Natural killer cell treated with Interleukin-12 subunit alpha and Interleukin-12 subunit beta and Interleukin-15 and Interleukin-18, amount 100 ng/mL, for 72 hours (primary cell): ENCODE data around the gene TSSK1B. TPM values are rescaled to one million over a fixed set of nuclear protein-coding genes. Genes with fewer than 3 reads are reported as not detected.
"Not testable (repeated sequence)": the region's sequence is repeated elsewhere in the genome, so short reads cannot be mapped to it uniquely, and the experiment has no call there.

Experiments
- ATAC-seq, 2 donors: fragments of 150-1000 bp; cut with Tn5 transposase in 1 of 2; sonication (Bioruptor Pico), chemical (Tn5 transposase) in 1 of 2; 2 replicates each; pipeline ENCODE4 v1.10.0; 2021
- DNase-seq: peaks from one replicate; pipeline ENCODE4 v3.0.0; 2022; ENCODE audit warnings: low spot score
- H3K27ac Mint-ChIP-seq, 2 donors: 1 replicate in 1 of 2; 2 replicates in 1 of 2; pipeline ENCODE4 v1.8.0; 2022; ENCODE audit warnings: mixed read lengths in 2 of 2, mild to moderate bottlenecking in 1 of 2, moderate library complexity in 1 of 2
- H3K27me3 Mint-ChIP-seq, 2 donors: 1 replicate in 1 of 2; 2 replicates in 1 of 2; pipeline ENCODE4 v1.8.0; 2022; ENCODE audit warnings: mixed read lengths in 2 of 2
- H3K36me3 Mint-ChIP-seq: one replicate; pipeline ENCODE4 v1.8.0; 2022; ENCODE audit warnings: mixed read lengths
- H3K4me1 Mint-ChIP-seq, 2 donors: 1 replicate in 1 of 2; 2 replicates in 1 of 2; pipeline ENCODE4 v1.8.0; 2022; ENCODE audit warnings: low read depth in 2 of 2, mixed read lengths in 2 of 2, mild to moderate bottlenecking in 1 of 2
- H3K4me3 Mint-ChIP-seq: one replicate; pipeline ENCODE4 v1.8.0; 2022; ENCODE audit warnings: mixed read lengths
- H3K9me3 Mint-ChIP-seq: 2 replicates; pipeline ENCODE4 v1.8.0; 2022; ENCODE audit warnings: mixed read lengths
- total RNA-seq, 2 donors: library from RNA; stranded (reverse); gene quantifications; one replicate each; pipeline ENCODE4 v1.2.3, GENCODE V29; 2022

Gene TSSK1B, protein sequence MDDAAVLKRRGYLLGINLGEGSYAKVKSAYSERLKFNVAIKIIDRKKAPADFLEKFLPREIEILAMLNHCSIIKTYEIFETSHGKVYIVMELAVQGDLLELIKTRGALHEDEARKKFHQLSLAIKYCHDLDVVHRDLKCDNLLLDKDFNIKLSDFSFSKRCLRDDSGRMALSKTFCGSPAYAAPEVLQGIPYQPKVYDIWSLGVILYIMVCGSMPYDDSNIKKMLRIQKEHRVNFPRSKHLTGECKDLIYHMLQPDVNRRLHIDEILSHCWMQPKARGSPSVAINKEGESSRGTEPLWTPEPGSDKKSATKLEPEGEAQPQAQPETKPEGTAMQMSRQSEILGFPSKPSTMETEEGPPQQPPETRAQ
- total RNA-seq, result not detected

DNA sequence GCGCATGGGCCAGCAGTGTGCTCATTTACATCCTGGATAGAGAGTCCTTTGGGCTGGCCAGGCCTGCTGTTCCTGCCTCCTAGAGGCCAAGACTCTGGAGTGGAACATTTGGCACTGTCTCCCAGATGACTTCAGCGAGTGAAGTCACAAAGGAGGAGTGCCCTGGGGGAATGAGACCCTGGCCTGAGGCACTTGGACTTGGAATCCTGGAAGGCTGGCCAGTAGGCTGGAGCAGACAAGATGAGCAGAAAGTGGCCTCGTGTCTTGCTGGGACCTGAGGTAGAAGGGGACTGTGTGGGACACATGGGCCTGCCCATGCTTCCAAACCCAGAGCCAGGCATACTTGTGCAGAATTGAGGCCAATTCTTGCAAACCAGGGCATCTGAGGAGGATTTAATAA, at the start of gene TSSK1B:
Gene TSSK1B (minus strand): TSS at position 101 of the 400 bp plus-strand sequence. CDS start 150 bp downstream, outside the sequence.
- H3K4me3 Mint-ChIP-seq, result no peak within 1 kb of the TSS
- H3K27ac Mint-ChIP-seq, result no peak within 1 kb of the TSS
- H3K36me3 Mint-ChIP-seq, result no peaks in the 10 kb centered on the region

DNA sequence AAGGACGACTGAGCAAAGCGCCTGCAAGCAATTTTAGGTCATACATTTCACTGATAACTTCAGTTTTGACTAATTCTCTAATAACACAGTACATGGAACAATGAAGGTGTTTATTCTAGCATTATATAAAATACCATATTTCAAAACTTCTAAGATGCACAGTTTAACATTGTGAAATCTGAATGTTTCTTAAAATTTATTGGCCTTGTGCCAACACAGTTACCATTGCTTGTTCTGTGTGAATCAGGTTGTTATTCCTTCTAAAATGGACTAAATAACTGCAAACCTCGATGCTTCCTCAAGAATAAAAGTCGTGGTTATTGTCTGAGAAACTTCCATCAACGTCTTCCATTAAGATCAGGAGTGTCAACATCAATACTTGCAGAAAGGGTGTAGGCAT, 45.5 kb upstream of the TSSK1B start:
- no peaks in the 10 kb centered on the region for H3K9me3 Mint-ChIP-seq
- DNase-seq (no peak), ATAC-seq (no peak)
- no peak overlapping the region for H3K4me3 Mint-ChIP-seq
- no peak overlapping the region for H3K27ac Mint-ChIP-seq
- no peaks in the 10 kb centered on the region for H3K4me1 Mint-ChIP-seq
- peaks cover 33 to 63% of the 10 kb centered on the region in 2 donors for H3K27me3 Mint-ChIP-seq
- no peaks in the 10 kb centered on the region for H3K36me3 Mint-ChIP-seq

More for the DNA sequence above, at the start of gene TSSK1B:
- H3K9me3 Mint-ChIP-seq, result no peaks in the 10 kb centered on the region
- ATAC-seq (no peak), DNase-seq (no peak)
- peaks cover under 1 to 6% of the 10 kb centered on the region in 2 donors for H3K27me3 Mint-ChIP-seq
- no peaks in the 10 kb centered on the region for H3K4me1 Mint-ChIP-seq

DNA sequence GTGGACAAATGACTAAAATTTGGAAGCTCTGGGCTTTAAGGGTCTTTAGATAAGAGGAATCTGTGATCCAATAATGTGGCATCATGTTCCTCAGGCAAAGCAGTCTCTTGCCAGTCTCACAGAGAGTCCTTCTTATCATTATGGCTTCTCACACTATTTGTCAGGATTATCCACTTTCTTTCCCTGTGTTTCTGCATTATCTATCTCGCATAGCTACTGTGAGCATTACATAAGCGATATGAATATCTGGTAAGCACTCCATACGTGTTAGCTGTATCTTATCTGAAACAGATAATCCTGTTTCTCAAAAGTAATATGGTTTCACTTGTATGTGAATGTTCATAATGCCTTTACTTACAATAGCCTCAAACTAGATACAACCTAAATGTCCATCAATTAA, 43.9 kb upstream of the TSSK1B start:
- DNase-seq (no peak), ATAC-seq (no peak)
- Mint-ChIP-seq H3K27ac (no peak overlapping the region), H3K27me3 (peaks cover 31 to 60% of the 10 kb centered on the region in 2 donors), H3K4me3 (no peak overlapping the region), H3K9me3 (no peaks in the 10 kb centered on the region), H3K4me1 (no peaks in the 10 kb centered on the region), H3K36me3 (no peaks in the 10 kb centered on the region)

DNA sequence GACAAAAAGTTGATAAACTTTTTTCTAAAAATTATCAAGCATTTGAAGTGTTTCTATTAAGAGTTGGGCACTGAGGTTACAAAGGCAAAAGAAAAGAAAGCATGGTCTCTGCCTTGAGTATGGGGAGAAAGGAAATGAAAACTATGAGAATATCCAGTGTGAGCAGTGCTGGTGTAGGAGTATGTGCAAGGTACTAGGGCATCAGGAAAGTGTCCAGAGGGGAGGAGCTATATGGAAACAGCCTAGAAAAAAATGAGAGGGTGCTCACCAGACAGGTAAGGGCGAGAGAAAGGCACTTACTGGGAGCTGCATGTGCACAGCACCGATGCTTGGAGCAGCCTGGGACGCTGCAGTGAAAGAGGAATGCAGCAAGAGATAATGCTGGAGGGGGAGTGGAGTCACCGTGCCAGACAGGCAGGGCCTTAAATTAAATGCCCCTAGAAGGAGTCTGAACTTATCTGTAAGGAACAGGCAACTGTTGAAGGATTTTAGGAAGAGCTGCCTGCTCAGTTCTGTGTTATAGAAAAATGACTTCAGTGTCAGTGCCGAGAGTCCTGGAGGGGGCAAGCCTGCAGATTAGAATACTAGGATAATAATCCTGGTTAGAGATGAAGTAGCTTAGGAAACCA, 39.4 kb upstream of the TSSK1B start:
- Mint-ChIP-seq H3K36me3 (no peaks in the 10 kb centered on the region), H3K9me3 (no peaks in the 10 kb centered on the region), H3K27me3 (peaks cover 30 to 56% of the 10 kb centered on the region in 2 donors), H3K27ac (no peak overlapping the region), H3K4me1 (no peaks in the 10 kb centered on the region), H3K4me3 (no peak overlapping the region)
- ATAC-seq (no peak), DNase-seq (no peak)

DNA sequence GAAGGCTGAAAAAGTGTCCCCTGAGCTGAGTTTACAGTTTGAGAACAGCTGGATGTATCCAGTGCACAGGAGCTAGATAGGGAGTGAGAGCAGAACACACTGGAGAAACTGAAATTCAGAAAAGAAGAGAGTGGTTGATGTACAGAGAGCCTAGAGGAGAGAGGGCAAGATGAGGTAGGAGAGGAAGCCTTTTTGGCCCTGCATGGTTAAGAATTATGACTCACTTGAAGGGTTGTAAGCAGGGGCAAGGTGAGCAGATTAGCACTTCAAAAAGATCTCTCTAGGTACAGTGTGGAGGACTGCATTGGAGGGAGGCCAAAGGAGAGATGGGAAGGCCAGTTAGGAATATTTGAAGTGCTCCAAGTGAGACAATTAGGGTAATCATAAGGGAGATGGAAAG, 28.2 kb upstream of the TSSK1B start:
- ATAC-seq (no peak), DNase-seq (no peak)
- Mint-ChIP-seq H3K4me1 (no peaks in the 10 kb centered on the region), H3K9me3 (no peaks in the 10 kb centered on the region), H3K27ac (no peak overlapping the region), H3K4me3 (no peak overlapping the region), H3K27me3 (peaks cover 13 to 21% of the 10 kb centered on the region in 2 donors), H3K36me3 (no peaks in the 10 kb centered on the region)

DNA sequence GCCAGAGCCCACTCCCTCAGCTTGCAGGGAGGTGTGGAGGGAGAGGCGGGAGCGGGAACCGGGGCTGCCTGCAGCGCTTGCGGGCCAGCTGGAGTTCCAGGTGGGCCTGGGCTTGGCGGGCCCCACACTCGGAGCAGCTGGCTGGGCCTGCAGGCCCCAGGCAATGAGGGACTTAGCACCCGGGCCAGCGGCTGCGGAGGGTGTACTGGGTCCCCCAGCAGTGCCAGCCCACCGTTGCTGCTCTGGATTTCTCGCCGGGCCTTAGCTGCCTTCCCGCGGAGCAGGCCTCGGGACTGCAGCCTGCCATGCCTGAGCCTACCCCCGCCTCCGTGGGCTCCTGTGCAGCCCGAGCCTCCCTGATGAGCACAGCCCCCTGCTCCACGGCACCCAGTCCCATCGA, 22.3 kb upstream of the TSSK1B start:
- not testable (repeated sequence) for H3K9me3 Mint-ChIP-seq, H3K36me3 Mint-ChIP-seq, DNase-seq, ATAC-seq, H3K4me3 Mint-ChIP-seq, H3K4me1 Mint-ChIP-seq, H3K27ac Mint-ChIP-seq
- H3K27me3 Mint-ChIP-seq, result peaks cover 0 to 11% of the 10 kb centered on the region in 2 donors

DNA sequence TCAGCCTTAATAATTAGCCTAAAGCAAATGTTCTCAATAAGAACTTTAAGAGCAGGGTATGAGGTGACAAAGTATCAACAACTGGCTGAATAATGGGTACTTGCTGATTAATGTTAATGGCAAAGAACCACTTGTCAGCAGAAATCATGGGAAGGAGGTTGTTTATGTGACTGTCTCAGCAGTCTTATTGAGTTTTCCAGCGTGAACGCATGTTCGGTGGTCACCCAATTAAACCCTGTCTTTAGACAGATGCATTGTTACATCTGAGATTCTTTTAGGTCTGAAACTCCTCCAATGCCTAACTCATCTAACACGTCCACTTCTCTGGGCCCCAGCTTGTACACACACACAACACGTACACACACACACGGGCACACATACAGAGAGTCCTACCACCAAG, 18.2 kb upstream of the TSSK1B start:
- Mint-ChIP-seq H3K4me1 (no peaks in the 10 kb centered on the region), H3K36me3 (no peaks in the 10 kb centered on the region), H3K9me3 (no peaks in the 10 kb centered on the region), H3K27ac (no peak overlapping the region), H3K27me3 (peaks cover 11 to 18% of the 10 kb centered on the region in 2 donors), H3K4me3 (no peak overlapping the region)
- ATAC-seq (no peak), DNase-seq (no peak)

DNA sequence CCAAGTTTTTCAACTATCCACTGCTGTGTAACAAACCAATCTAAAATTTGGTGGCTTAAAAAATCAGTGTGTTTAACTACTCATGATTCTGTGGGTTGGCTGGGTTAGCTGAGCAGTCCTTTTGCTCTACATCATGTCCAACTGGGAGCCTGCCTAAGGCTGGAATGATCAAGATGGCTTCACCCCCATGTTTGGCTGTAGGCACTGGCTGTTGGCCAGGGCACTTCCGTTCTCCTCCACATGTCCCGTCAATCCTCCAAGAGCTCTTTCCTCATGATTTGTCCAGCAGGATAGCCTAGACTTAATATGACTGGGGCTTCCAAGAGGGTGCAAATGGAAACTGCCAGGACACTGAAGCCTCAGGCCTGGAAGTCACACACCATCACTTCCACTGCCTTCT, 17.0 kb upstream of the TSSK1B start:
- Mint-ChIP-seq H3K9me3 (no peaks in the 10 kb centered on the region), H3K4me3 (no peak overlapping the region), H3K4me1 (no peaks in the 10 kb centered on the region), H3K27ac (no peak overlapping the region), H3K36me3 (no peaks in the 10 kb centered on the region), H3K27me3 (peaks cover 13 to 23% of the 10 kb centered on the region in 2 donors)
- ATAC-seq (no peak), DNase-seq (no peak)

DNA sequence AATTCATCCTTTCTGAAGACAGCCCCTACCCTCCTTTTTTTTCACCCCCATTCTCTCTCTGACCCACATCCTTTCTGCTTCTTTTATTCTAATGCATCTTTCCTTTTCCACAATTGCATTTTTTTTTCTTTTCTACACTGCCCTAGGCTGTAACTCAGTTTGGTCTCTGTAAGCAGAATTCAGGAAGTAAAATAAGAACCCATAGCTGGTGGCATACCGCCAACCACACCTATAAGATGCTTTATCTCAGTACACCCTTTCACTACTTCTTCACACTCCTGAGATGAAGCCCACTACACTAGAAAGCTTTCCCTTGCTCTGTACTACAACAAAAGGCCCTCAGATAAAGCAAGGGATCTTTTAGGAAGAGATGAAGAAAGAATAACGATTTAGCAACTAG, 16.1 kb upstream of the TSSK1B start:
- Mint-ChIP-seq H3K27ac (no peak overlapping the region), H3K27me3 (peaks cover 13 to 31% of the 10 kb centered on the region in 2 donors), H3K9me3 (no peaks in the 10 kb centered on the region), H3K36me3 (no peaks in the 10 kb centered on the region), H3K4me3 (no peak overlapping the region), H3K4me1 (no peaks in the 10 kb centered on the region)
- ATAC-seq (no peak), DNase-seq (no peak)

DNA sequence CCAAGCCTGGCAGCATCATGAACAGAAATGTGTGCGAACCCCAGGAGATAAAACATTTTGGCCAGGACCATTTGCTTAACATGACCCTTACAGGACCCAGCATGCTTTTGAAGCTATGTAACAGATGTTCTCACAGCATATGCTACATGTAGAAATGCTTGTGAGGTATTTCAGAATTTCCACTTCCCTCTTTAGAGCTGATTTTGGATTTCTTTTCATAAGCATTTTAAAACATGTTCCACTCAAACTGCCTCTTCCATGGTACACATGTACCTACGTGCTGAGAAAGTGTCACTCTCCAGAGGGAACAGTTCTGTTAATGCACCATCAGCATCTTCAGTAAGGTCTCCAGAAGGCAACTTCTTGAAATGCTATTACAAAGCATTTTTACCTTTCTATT, 15.7 kb upstream of the TSSK1B start:
- Mint-ChIP-seq H3K9me3 (no peaks in the 10 kb centered on the region), H3K36me3 (no peaks in the 10 kb centered on the region), H3K4me3 (no peak overlapping the region), H3K27me3 (peaks cover 13 to 36% of the 10 kb centered on the region in 2 donors), H3K27ac (no peak overlapping the region), H3K4me1 (no peaks in the 10 kb centered on the region)
- DNase-seq, result no peak
- no peak for ATAC-seq

DNA sequence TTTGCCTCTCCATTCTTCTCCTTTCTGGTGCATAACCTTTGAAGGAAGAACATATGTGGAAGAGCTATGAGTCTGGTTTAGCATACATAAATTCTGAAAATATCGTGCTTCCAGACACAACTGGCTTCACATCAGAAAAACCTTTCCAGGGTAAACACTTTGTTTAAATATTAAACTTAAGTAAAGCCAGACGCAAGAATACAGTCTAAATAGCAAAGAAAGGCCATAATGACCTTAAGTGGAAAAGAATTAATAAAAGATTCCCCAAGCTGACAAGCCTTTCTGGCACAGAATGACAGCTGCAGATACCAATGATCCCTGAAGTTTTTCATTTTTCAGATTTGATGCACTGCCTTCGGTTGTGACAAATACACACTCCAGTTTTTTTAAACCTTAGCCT, 13.5 kb upstream of the TSSK1B start:
- H3K4me3 Mint-ChIP-seq, result no peak overlapping the region
- H3K27me3 Mint-ChIP-seq, result peaks cover 10 to 46% of the 10 kb centered on the region in 2 donors
- no peak overlapping the region for H3K27ac Mint-ChIP-seq
- no peaks in the 10 kb centered on the region for H3K9me3 Mint-ChIP-seq
- DNase-seq (no peak), ATAC-seq (no peak)
- peaks cover 4% of the 10 kb centered on the region for H3K36me3 Mint-ChIP-seq
- no peaks in the 10 kb centered on the region for H3K4me1 Mint-ChIP-seq

DNA sequence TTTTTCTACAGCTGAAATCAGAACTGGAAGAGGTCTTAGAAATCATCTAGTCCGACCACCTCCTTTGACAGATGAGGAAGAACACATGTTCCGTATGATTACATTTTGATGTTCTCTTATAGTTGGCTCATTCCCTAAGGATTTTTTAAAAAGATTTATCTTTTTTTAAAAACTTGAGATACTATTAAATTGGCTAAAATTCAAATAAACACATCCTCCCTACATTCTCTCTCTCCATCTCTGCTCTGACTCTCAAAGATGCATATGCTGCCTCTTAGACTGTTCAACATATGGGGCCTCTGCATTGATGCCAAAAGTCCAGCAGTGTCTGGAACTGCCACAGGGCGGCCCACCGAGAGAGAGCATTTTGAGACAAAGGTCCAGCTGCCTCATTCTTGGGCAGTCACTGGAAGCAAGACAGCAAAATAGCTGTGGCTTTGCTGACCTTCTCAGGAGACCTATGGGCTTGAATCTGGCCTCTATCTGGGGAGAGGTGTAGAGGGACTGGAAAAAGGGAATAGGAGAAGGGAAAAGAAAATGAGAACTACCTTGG, 12.8 kb upstream of the TSSK1B start:
- no peak for DNase-seq
- Mint-ChIP-seq H3K27me3 (peaks cover 10 to 46% of the 10 kb centered on the region in 2 donors), H3K4me1 (no peaks in the 10 kb centered on the region), H3K36me3 (peaks cover 4% of the 10 kb centered on the region), H3K4me3 (no peak overlapping the region), H3K27ac (no peak overlapping the region), H3K9me3 (no peaks in the 10 kb centered on the region)
- no peak for ATAC-seq

DNA sequence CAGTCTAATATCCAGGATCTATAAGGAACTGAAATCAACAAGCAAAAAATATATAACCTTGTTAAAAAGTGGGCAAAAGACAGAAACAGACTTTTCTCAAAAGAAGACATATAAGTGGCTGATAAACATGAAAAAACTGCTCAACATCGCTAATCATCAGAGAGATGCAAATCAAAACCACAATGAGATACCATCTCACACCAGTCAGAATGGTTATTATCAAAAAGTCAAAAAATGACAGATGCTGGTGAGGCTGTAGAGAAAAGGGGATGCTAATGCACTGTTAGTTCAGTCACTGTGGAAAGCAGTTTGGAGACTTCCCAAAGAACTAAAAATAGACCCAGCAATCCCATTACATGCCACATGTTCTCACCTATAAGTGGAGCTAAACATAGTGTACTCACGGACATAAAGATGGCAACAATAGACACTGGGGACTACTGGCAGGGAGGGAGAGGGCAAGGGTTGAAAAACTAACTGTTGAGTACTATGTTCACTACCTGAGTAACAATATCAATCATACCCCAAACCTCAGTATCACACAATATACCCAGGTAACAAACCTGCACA, 11.7 kb upstream of the TSSK1B start:
- H3K36me3 Mint-ChIP-seq, result peaks cover 4% of the 10 kb centered on the region
- H3K9me3 Mint-ChIP-seq, result no peaks in the 10 kb centered on the region
- no peak overlapping the region for H3K4me3 Mint-ChIP-seq
- ATAC-seq (no peak), DNase-seq (no peak)
- no peak overlapping the region for H3K27ac Mint-ChIP-seq
- H3K27me3 Mint-ChIP-seq, result peaks cover 6 to 46% of the 10 kb centered on the region in 2 donors
- H3K4me1 Mint-ChIP-seq, result no peaks in the 10 kb centered on the region

DNA sequence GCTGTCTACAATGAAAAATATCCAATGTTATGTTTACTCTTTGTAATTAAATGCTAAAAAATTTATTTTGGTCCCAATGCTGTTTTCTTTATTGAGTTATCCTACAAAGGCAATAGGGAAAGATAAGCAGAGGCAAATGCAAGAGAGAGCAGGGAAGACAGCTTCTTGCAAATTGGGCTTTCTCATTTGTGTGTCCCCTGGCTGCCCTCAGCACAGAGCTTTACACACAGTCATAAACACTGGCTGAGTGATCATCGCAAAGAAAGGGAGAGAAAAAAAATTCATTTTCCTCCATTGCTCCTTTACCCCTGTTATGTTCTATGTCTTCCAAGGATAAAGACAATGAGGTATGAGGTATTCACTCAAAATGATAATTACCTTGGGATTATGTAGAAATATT, 2.3 kb upstream of the TSSK1B start:
- no peaks in the 10 kb centered on the region for H3K4me1 Mint-ChIP-seq
- no peak overlapping the region for H3K27ac Mint-ChIP-seq
- no peak overlapping the region for H3K4me3 Mint-ChIP-seq
- no peaks in the 10 kb centered on the region for H3K9me3 Mint-ChIP-seq
- DNase-seq (no peak), ATAC-seq (no peak)
- no peaks in the 10 kb centered on the region for H3K36me3 Mint-ChIP-seq
- H3K27me3 Mint-ChIP-seq, result peaks cover 8 to 11% of the 10 kb centered on the region in 2 donors
